Thyroid gland (tissue), 4 donors: Measurements from ENCODE around the gene AARS2.

Experiments
- POLR2A ChIP-seq, 2 donors: fragments of 450-650 bp; IDR thresholded peaks; one replicate each; pipeline ENCODE4 v1.6.1; 2017; ENCODE audit warnings: antibody characterized with exemption in 2 of 2, mild to moderate bottlenecking in 2 of 2, moderate library complexity in 1 of 2
- TF ChIP-seq, protein P1 (sequence below), 6 experiments: fragments of 200-600 bp in 3 of 6; fragments of 450-650 bp in 3 of 6; sonication (generic) in 3 of 6; IDR thresholded peaks; one replicate each; pipeline ENCODE4 v1.5.1; 2016 to 2019; ENCODE audit warnings: antibody characterized with exemption in 6 of 6, mild to moderate bottlenecking in 2 of 6, inconsistent platforms in 1 of 6, moderate library complexity in 1 of 6

DNA sequence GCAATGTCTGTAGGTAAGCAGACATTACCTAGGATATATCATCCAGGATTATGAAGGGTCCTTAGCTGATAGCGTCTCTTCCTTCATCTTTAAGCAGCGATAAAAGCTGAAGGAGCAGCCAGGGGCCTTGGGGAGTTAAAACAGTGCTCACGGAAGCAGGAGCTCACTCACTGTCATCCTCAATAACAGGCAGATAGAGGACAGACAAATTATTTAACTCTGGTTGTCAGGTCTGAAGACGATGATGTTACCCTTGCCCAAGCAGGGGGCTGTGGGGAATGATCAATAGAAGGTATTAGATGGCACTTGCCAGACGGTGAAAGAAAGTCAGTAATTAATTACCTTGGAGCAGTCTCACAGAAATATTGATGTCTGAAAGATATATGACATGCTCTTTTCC, 16.7 kb upstream of the AARS2 start:
- TF ChIP-seq, protein P1, sequence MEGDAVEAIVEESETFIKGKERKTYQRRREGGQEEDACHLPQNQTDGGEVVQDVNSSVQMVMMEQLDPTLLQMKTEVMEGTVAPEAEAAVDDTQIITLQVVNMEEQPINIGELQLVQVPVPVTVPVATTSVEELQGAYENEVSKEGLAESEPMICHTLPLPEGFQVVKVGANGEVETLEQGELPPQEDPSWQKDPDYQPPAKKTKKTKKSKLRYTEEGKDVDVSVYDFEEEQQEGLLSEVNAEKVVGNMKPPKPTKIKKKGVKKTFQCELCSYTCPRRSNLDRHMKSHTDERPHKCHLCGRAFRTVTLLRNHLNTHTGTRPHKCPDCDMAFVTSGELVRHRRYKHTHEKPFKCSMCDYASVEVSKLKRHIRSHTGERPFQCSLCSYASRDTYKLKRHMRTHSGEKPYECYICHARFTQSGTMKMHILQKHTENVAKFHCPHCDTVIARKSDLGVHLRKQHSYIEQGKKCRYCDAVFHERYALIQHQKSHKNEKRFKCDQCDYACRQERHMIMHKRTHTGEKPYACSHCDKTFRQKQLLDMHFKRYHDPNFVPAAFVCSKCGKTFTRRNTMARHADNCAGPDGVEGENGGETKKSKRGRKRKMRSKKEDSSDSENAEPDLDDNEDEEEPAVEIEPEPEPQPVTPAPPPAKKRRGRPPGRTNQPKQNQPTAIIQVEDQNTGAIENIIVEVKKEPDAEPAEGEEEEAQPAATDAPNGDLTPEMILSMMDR (IDR thresholded peaks at IDR 0.05): no peak
- no peak for TF ChIP-seq POLR2A (IDR thresholded peaks at IDR 0.05)
